ENCODE measurements around the gene PSKH1. TPM values are rescaled to one million over a fixed set of nuclear protein-coding genes. Genes with fewer than 3 reads are reported as not detected.
A peak's percentile ranks its signal among the peaks of the same experiment; 100 is the strongest.
"Not testable (repeated sequence)": the region's sequence is repeated elsewhere in the genome, so short reads cannot be mapped to it uniquely, and the experiment has no call there.

The PSKH1 gene
- total and polyA plus RNA-seq, 2 experiments from 2014 or later = 11.5 to 23.6 TPM

GRCh38 chr16:67858500-67858899, 34.6 kb upstream of the PSKH1 start:
- peaks cover 52% of the 10 kb centered on the region for H3K4me1 ChIP-seq (ENCODE audit: insufficient read depth)
- DNase-seq = peak; percentile 54
- H4K20me1 ChIP-seq (ENCODE audit: insufficient read depth) = peaks cover 16% of the 10 kb centered on the region; the same call in 1 of the 2 replicates
- no peak for TF ChIP-seq EZH2 (IDR thresholded peaks at IDR 0.05; ENCODE audit: insufficient read depth, poor library complexity, severe bottlenecking)
- no peak for TF ChIP-seq EZH2phosphoT487 (IDR thresholded peaks at IDR 0.05; ENCODE audit: insufficient read depth, low read depth)
- H3K9me2 ChIP-seq (ENCODE audit: insufficient read depth) = no peaks in the 10 kb centered on the region
- peaks cover 96% of the 10 kb centered on the region for H3K79me2 ChIP-seq (ENCODE audit: insufficient read depth)
- no peak overlapping the region for H2AFZ ChIP-seq
- H3K9ac ChIP-seq = peak overlapping the region; percentile 96
- H3K27ac ChIP-seq = peak overlapping the region; percentile 100
- peak overlapping the region; percentile 46; the same call in 1 of the 2 replicates for H3K4me3 ChIP-seq
- no peaks in the 10 kb centered on the region for H3K27me3 ChIP-seq (replicated peaks; ENCODE audit: insufficient read depth)
- H3K9me3 ChIP-seq (ENCODE audit: low read depth) = no peaks in the 10 kb centered on the region
- H3K36me3 ChIP-seq (ENCODE audit: low read depth) = peaks cover 4% of the 10 kb centered on the region; the same call in 1 of the 2 replicates
- peaks cover 58% of the 10 kb centered on the region for H3F3A ChIP-seq (ENCODE audit: insufficient read depth)
- in situ Hi-C loops (cut with MboI) = no loop called here
- H3K4me2 ChIP-seq (ENCODE audit: unreplicated experiment) = peak overlapping the region; percentile 78
- WGBS, 2 experiments (ENCODE audit: low coverage in 1 of 2, low lambda C conversion rate in 2 of 2, missing lambda C conversion rate in 2 of 2) = 47 to 48% methylated on average over 4 of the region's 4 CpGs

DNA sequence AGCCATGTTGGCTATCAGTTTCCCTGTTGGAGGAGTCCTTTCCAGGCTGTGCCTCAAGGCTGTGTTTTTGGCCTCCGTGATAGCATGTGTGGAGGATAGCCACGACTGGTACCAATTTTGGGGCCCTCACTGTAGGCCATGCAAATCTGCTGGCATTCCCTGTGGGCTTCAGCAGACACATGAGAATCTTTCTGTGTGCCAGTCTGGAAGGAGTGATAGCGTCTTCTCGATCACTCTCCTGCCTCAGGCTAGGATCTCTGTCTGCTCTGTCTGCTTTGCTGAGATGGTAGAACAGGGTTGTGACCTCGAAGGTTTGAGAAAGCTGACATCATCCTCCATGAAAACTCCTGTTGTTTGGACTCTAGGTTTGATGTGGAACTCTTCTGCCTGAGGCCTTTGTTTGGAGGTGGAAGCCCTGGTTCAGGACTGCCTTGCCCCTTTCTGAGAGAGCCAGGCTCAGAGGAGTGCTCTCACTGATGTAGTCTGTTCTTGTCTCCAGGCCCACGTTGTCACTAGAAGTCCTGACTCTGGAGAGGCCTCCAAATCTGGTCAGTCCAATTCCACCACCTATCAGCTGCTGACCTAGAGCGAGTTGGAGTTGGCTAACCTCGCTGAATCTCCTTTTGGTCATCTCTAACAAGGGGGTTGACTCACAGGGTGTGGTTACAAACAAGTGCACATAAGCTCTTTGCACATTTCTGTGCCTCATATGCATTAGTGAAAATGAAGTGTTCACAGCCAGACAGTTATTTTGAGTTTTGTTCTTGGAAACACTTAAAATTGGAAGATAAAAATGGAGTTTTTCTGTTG, 32.3 kb upstream of the PSKH1 start:
- peaks cover 96% of the 10 kb centered on the region for H3K79me2 ChIP-seq (ENCODE audit: insufficient read depth)
- H3K4me1 ChIP-seq (ENCODE audit: insufficient read depth) = peaks cover 57% of the 10 kb centered on the region
- H3K9me2 ChIP-seq (ENCODE audit: insufficient read depth) = no peaks in the 10 kb centered on the region
- peak overlapping the region; percentile 75 for H3K9ac ChIP-seq
- no peaks in the 10 kb centered on the region for H3K27me3 ChIP-seq (replicated peaks; ENCODE audit: insufficient read depth)
- peak; percentile 95 for DNase-seq
- peaks cover 10% of the 10 kb centered on the region; the same call in 1 of the 2 replicates for H3K36me3 ChIP-seq (ENCODE audit: low read depth)
- peaks cover 63% of the 10 kb centered on the region for H3F3A ChIP-seq (ENCODE audit: insufficient read depth)
- in situ Hi-C loops (cut with MboI) = no loop called here
- peaks cover 14% of the 10 kb centered on the region; the same call in 1 of the 2 replicates for H4K20me1 ChIP-seq (ENCODE audit: insufficient read depth)
- peak overlapping the region; percentile 65 for H3K4me2 ChIP-seq (ENCODE audit: unreplicated experiment)
- H2AFZ ChIP-seq = no peak overlapping the region
- 43 to 44% methylated on average over 8 of the region's 8 CpGs for WGBS, 2 experiments (ENCODE audit: low coverage in 1 of 2, low lambda C conversion rate in 2 of 2, missing lambda C conversion rate in 2 of 2)
- TF ChIP-seq EZH2phosphoT487 (IDR thresholded peaks at IDR 0.05; ENCODE audit: insufficient read depth, low read depth) (no peak), EZH2 (IDR thresholded peaks at IDR 0.05; ENCODE audit: insufficient read depth, poor library complexity, severe bottlenecking) (no peak)
- peak overlapping the region; percentile 94 for H3K27ac ChIP-seq
- H3K9me3 ChIP-seq (ENCODE audit: low read depth) = no peaks in the 10 kb centered on the region
- H3K4me3 ChIP-seq = no peak overlapping the region

DNA sequence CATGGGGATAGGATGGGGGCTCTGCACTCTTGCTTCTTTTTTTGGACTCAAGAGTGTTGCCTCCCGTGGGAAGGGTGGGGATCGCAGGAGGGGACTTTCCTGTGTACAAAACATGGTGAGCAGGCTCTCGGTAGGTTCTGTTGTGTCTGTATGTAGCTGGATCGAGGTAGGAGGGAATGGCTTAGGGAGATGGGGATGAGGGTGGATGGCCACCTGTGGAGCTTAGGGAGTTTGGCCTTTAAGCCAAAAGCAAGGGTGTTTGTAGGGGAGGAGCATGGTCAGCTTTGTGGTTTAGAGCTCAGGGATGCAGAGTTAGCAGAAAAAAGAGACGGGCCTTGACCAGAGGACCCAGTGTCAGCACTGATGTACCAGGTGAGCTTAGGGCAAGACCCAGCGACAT, 31.2 kb upstream of the PSKH1 start:
- peaks cover 15% of the 10 kb centered on the region; the same call in 1 of the 2 replicates for H3K36me3 ChIP-seq (ENCODE audit: low read depth)
- WGBS, 2 experiments (ENCODE audit: low coverage in 1 of 2, low lambda C conversion rate in 2 of 2, missing lambda C conversion rate in 2 of 2) = 96% methylated on average over 6 of the region's 6 CpGs
- peak overlapping the region; percentile 65 for H3K4me2 ChIP-seq (ENCODE audit: unreplicated experiment)
- no peak overlapping the region for H2AFZ ChIP-seq
- peak overlapping the region; percentile 94 for H3K27ac ChIP-seq
- TF ChIP-seq EZH2phosphoT487 (IDR thresholded peaks at IDR 0.05; ENCODE audit: insufficient read depth, low read depth) = no peak
- TF ChIP-seq EZH2 (IDR thresholded peaks at IDR 0.05; ENCODE audit: insufficient read depth, poor library complexity, severe bottlenecking) = no peak
- H3K9me2 ChIP-seq (ENCODE audit: insufficient read depth) = no peaks in the 10 kb centered on the region
- in situ Hi-C loops (cut with MboI) = no loop called here
- peaks cover 96% of the 10 kb centered on the region for H3K79me2 ChIP-seq (ENCODE audit: insufficient read depth)
- peaks cover 56% of the 10 kb centered on the region for H3K4me1 ChIP-seq (ENCODE audit: insufficient read depth)
- no peaks in the 10 kb centered on the region for H3K27me3 ChIP-seq (replicated peaks; ENCODE audit: insufficient read depth)
- peaks cover 12% of the 10 kb centered on the region; the same call in 1 of the 2 replicates for H4K20me1 ChIP-seq (ENCODE audit: insufficient read depth)
- DNase-seq = no peak
- H3K9me3 ChIP-seq (ENCODE audit: low read depth) = no peaks in the 10 kb centered on the region
- H3K9ac ChIP-seq = peak overlapping the region; percentile 75
- H3F3A ChIP-seq (ENCODE audit: insufficient read depth) = peaks cover 52% of the 10 kb centered on the region
- no peak overlapping the region for H3K4me3 ChIP-seq

DNA sequence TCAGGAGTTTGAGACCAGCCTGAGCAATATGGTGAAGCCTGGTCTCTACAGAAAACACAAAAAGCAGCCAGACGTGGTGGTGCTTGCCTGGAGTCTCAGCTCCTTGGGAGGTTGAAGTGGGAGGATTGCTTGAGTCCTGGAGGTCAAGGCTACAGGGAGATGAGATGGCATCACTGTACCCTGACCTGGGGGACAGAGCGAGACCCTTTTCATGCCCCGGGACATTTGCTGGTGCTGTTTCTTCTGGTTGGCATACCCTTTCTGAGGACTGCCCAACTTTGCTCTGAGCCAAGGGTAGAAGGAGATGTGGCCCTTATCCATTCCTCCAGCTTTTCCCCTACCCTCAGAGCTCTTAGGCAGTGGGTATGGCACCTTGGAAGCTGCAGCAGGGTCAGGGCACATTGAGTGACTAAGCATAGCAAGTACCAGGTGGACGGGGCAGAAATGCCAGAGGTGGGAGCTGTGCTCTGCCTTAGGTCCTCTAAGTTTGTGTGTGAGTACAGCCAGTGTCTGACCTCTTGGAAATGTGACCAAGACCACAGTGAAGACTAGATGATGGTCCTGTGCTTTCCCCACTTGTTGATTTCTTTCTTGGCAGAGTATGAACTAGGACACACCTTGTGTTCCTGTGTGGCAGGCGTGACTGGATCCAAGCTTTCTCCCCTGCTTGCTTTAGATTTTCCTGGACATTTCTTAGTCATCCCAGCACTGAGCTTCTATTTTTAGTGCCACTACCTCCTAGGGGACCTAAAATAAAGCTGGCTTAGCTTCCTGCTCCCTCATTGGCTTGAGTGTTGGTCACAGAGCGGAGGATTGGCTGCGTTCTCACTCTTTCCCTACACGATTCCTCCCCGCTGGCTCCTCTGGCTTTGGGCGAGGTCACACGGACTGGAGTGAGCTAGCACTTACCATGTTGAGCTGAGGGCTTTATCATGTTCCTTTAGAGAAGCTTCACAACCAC, 30.2 kb upstream of the PSKH1 start:
- in situ Hi-C loops (cut with MboI) = no loop called here
- H3K4me3 ChIP-seq = no peak overlapping the region
- H3K27me3 ChIP-seq (replicated peaks; ENCODE audit: insufficient read depth) = no peaks in the 10 kb centered on the region
- peak; percentile 87 for DNase-seq
- peaks cover 48% of the 10 kb centered on the region for H3K4me1 ChIP-seq (ENCODE audit: insufficient read depth)
- no peak for TF ChIP-seq EZH2 (IDR thresholded peaks at IDR 0.05; ENCODE audit: insufficient read depth, poor library complexity, severe bottlenecking)
- no peak for TF ChIP-seq EZH2phosphoT487 (IDR thresholded peaks at IDR 0.05; ENCODE audit: insufficient read depth, low read depth)
- H3K9me2 ChIP-seq (ENCODE audit: insufficient read depth) = no peaks in the 10 kb centered on the region
- peak overlapping the region; percentile 62 for H3K9ac ChIP-seq
- H3F3A ChIP-seq (ENCODE audit: insufficient read depth) = peaks cover 45% of the 10 kb centered on the region
- no peaks in the 10 kb centered on the region for H3K9me3 ChIP-seq (ENCODE audit: low read depth)
- H2AFZ ChIP-seq = no peak overlapping the region
- H3K36me3 ChIP-seq (ENCODE audit: low read depth) = peaks cover 26% of the 10 kb centered on the region; the same call in 1 of the 2 replicates
- H3K79me2 ChIP-seq (ENCODE audit: insufficient read depth) = peaks cover 99% of the 10 kb centered on the region
- H3K27ac ChIP-seq = peak overlapping the region; percentile 94
- peaks cover 12% of the 10 kb centered on the region; the same call in 1 of the 2 replicates for H4K20me1 ChIP-seq (ENCODE audit: insufficient read depth)
- WGBS, 2 experiments (ENCODE audit: low coverage in 1 of 2, low lambda C conversion rate in 2 of 2, missing lambda C conversion rate in 2 of 2) = 59 to 61% methylated on average over 11 of the region's 11 CpGs
- peak overlapping the region; percentile 54 for H3K4me2 ChIP-seq (ENCODE audit: unreplicated experiment)

DNA sequence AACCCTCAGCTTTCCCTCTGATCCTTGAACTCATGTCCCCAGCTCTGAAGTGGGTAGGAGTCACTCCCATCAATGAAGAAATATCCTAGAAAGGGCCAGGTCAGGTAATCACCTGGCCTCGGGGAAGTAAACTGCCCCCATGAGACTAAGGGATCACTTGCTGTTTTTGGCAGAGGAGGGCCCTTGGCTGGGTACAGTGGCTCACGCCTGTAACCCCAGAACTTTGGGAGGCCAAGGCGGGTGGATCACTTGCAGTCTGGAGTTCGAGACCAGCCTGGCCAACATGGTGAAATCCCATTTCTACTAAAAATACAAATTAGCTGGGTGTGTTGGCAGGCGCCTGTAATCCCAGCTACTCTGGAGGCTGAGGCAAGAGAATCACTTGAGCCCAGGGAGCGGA, 29.0 kb upstream of the PSKH1 start:
- H3K9me3 ChIP-seq (ENCODE audit: low read depth); DNase-seq; H3K4me3 ChIP-seq; in situ Hi-C loops (cut with MboI); H3K27me3 ChIP-seq (replicated peaks; ENCODE audit: insufficient read depth); H3K9me2 ChIP-seq (ENCODE audit: insufficient read depth); H2AFZ ChIP-seq; H3K4me2 ChIP-seq (ENCODE audit: unreplicated experiment): not testable (repeated sequence)
- 92% methylated on average over 5 to 6 of the region's 6 CpGs for WGBS, 2 experiments (ENCODE audit: low coverage in 1 of 2, low lambda C conversion rate in 2 of 2, missing lambda C conversion rate in 2 of 2)
- Histone ChIP-seq H4K20me1 (ENCODE audit: insufficient read depth) (peaks cover 12% of the 10 kb centered on the region; the same call in 1 of the 2 replicates), H3K79me2 (ENCODE audit: insufficient read depth) (peaks cover 100% of the 10 kb centered on the region), H3K27ac (peak overlapping the region; percentile 94), H3K4me1 (ENCODE audit: insufficient read depth) (peaks cover 39% of the 10 kb centered on the region), H3F3A (ENCODE audit: insufficient read depth) (peaks cover 35% of the 10 kb centered on the region), H3K9ac (peak overlapping the region; percentile 62; the same call in 1 of the 2 replicates), H3K36me3 (ENCODE audit: low read depth) (peaks cover 28% of the 10 kb centered on the region; the same call in 1 of the 2 replicates)
